GM18520 (cell line): ENCODE results near the gene MYO7B.
"Not testable (repeated sequence)": the region's sequence is repeated elsewhere in the genome, so short reads cannot be mapped to it uniquely, and the experiment has no call there.

Experiments
- ATAC-seq: cut with Tn5 transposase; IDR thresholded peaks from one replicate; pipeline ENCODE4 v1.9.1; 2021; ENCODE audit not compliant: unreplicated experiment

The MYO7B gene

DNA sequence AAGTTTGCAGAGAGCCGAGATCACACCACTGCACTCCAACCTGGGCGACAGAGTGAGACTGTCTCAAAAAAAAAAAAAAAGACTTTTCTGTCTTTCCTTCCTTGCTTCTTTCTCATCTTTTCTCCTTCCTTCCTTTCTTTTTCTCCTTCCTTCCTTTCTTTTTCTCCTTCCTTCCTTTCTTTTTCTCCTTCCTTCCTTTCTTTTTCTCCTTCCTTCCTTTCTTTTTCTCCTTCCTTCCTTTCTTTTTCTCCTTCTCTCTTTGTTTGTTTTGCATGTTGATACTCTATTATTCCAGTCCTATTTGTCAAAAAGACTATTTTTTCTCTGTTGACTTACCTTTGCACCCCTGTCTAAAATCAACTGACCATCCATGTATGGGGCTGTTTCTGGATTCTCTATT lies 36.9 kb downstream of the MYO7B start:
- ATAC-seq, result not testable (repeated sequence)

DNA sequence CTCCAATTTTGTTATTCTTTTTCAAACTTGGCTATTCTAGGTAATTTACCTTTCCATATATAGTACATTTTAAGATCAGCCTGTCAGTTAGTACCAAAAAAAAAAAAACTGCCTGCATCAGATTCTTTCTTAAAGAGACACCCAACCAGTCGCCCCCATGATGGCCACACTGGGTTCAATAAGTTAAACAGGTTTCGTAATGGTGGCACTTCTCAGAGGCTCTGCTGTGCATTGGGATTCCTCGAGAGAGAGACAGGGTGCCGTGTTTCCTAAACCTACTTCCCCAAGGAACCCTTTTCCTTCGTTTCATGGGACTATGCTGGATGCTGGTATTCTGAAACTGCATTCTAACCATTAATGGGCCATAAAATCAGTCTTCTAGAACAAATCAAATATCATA lies 37.4 kb downstream of the MYO7B start:
- ATAC-seq, result no peak

DNA sequence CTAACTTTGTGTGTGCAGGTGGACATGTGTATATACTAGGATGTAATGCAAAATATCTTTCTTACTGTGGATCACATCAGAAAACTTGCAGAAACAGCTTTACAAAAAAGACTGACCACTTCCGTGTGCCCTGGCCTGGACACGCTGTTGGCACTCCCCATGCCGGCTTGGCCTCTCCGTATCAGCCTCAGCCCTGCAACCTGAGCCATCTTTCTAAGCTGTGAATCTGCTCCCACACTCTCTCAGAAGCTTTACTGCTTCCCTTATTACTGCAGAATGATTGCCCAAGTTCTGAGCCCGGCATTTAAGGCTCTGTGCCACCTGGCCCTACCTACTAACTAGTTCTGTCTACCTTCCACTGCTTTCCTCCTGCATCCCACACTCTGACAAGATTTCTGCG lies 37.8 kb downstream of the MYO7B start:
- no peak for ATAC-seq

DNA sequence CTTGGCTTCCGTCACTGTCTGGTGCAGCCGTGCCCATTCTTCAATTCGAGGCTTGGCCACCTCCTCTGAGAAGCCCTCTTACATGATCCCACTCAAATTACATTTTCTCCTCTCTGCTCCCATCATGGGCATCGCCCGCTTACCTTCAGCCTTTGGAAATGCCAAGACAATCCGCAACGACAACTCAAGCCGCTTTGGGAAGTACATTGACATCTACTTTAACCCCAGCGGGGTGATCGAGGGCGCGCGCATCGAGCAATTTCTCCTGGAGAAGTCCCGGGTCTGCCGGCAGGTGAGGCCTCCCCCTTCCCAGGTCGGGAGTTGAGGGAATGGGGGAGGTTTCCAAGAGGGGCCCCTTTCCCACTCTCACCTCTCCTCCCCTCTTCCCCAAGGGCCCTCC lies 38.3 kb downstream of the MYO7B start:
- no peak for ATAC-seq

DNA sequence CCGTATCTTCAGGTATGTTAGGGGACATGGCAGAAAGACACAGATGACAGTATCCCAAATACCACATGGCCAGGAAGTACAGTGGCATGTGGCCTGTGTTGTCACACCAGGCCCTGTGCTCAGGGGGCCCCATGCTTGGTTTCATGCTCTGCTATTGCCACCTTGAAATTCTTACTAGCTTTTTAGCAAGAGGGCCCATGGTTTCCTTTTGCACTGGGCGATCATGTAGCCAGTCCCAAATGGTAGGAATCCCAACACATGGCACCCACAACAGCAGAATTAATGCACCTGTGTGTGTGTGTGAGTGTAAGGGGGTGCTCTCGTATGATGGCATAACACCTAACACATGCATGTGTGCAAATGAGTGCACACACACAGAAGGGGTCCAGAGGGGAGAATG lies 39.2 kb downstream of the MYO7B start:
- ATAC-seq, result no peak

DNA sequence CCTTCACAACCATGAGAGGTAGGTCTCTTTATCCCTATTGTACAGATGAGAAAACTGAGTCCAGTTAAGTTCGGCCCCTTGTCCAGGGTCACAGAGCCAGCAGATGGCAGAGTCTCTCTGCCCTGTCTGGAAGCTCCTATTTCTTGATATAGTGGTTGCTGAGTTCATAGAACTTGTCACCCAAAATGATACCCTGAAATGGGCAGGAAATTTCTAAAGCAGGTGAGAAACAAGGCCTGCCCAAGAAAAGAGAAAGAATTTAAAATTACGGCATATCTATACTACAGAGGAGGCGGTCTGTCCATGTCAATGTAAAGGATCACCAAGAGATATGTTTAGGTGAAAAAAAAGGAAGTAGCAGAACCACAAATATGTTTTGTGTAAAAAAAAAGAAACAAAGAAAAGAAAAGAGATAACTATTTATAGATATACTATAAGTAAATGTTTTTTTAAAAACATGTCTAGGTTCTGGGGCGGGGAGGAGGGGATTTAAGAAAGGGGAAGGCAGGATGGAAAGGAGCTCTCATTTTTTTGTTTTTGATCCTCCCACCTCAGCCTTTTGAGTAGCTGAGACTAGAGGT lies 39.8 kb downstream of the MYO7B start:
- ATAC-seq, result no peak

DNA sequence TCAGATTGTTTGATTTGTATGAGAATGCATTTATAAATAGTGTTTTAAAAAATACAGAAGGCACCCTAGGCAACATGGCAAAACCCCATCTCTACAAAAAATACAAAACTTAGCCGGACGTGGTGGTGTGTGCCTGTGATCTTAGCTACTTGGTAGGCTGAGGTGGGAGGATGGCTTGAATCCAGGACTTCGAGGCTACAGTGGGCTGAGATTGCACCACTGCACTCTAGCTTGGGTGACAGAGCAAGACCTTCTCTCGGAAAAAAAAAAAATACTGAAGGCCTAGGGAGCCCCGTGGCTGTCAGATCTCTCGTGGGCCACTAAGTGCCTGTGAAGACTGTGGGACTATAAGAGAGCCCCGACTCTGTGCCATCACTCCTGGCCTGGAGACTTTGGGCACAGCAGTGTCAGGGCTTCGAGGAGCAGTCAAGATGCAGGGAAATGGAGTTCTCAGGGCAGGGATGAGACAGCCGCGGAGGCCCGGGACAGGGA lies 40.5 kb downstream of the MYO7B start:
- no peak for ATAC-seq

DNA sequence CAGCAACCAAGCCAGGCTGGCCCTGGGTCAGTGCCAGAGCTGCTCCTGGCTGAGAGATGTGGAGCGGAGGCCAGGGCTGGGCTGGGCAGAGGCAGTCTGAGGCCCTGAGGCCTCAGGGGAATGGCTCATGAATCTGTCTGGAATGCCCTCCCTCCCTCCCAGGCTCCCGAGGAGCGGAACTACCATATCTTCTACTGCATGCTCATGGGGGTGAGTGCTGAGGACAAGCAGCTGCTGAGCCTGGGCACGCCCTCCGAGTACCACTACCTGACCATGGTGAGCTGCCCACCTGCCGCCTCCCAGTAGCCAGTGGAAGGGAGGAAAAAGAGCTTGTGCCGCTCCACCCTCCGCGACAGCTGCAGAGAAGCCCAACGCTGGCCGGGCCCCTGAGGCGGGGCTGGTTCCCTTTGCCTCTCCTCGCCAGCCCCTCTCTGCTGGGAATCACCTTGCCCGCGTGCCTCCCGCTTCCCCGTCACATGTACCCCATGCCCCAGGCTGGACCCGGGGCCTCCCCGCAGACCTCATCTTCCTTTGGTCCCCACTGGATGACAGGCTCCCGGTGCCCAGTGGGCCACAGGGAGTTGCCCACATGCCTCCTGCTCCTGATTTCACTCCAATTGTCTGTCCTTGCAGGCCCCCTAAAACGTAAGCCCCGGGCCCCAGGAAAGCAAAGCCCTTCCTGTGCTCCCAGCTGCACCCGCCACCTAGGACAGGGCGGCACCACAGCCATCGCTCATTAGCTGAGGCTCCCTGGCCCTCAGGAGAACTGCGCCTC lies 41.1 kb downstream of the MYO7B start:
- ATAC-seq, result no peak

DNA sequence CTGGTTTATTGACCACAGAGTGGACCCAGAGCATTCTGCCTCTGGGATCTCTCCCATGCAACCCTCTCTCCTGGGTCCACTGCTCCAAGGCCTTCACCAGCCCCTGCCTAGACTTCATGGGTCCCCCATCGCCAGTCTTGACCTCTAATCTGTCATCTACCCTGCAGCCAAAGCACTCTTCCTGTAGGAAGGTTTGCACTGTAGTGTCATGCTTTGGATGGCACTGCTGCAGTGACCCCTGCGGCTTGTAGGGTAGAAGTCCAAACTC lies 41.7 kb downstream of the MYO7B start:
- ATAC-seq, result no peak

DNA sequence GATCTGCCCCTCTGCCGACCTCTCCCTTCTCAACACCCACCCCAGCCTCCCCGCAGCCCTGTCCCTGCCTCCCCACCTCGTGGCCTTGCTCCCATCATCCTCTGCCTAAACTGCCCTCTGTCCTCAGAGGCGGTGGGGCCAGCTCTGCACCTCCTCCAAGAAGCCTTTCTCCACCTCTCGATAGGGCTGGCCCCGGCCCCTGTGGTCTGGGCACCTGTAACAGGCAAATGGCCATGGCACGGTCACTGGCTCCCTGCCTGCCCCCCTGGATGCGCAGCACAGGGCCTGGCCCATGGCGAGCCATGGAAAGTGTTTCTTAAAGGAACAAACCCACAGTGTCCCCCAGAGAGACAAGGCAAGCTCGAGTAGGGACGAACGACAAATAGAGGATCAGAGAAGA lies 42.0 kb downstream of the MYO7B start:
- ATAC-seq, result no peak

DNA sequence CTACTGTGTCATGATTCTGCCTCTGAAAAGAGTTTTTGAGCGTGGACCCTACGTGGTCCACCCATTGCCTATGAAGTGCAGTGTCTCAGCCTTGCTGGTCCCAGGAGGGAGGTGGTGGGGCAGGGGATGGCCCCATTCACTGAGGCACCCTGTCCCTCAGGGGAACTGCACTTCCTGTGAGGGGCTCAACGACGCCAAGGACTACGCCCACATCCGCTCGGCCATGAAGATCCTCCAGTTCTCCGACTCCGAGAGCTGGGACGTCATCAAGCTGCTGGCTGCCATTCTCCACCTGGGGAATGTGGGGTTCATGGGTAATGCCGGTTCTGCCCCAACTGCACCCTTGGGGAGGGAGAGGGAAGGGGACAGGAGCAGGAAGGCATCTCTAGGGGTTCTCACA lies 42.5 kb downstream of the MYO7B start:
- no peak for ATAC-seq

DNA sequence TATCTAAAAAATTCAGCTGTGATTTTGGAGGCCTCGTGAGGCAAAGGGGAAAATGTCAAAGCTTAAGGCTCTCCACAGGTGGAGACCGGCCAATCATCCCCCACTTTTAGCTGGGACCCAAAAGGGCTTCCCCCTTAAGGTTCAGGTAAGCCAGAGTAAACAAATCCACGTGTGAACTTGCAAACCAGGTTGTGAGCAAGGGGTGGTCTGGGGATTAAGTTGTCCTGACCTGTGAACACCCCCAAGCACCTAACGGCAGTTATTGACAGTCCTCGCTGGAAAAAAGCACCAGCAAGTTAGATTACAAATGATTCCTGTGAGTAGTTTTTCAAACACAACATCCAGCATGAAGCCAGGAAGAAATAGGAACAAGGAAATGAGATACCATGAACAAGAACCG lies 42.9 kb downstream of the MYO7B start:
- ATAC-seq, result no peak

DNA sequence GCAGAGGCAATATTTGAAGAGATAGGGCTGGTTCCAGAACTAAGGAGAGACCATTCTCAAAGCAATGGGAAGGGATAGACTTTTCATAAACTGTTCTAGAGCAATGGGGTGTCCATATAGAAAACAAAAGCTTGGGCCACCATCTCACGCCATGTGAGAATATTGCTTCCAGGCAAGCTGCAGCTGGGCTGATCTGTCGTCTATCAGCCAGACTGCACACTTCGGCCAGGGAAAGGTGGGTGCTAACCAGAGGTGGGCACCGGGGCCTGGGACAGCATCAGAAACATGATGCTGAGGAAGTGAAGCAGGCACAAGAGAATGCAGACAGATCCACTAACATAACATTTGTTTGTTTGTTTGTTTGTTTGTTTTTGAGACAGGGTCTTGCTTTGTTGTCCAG lies 43.7 kb downstream of the MYO7B start:
- ATAC-seq, result no peak

DNA sequence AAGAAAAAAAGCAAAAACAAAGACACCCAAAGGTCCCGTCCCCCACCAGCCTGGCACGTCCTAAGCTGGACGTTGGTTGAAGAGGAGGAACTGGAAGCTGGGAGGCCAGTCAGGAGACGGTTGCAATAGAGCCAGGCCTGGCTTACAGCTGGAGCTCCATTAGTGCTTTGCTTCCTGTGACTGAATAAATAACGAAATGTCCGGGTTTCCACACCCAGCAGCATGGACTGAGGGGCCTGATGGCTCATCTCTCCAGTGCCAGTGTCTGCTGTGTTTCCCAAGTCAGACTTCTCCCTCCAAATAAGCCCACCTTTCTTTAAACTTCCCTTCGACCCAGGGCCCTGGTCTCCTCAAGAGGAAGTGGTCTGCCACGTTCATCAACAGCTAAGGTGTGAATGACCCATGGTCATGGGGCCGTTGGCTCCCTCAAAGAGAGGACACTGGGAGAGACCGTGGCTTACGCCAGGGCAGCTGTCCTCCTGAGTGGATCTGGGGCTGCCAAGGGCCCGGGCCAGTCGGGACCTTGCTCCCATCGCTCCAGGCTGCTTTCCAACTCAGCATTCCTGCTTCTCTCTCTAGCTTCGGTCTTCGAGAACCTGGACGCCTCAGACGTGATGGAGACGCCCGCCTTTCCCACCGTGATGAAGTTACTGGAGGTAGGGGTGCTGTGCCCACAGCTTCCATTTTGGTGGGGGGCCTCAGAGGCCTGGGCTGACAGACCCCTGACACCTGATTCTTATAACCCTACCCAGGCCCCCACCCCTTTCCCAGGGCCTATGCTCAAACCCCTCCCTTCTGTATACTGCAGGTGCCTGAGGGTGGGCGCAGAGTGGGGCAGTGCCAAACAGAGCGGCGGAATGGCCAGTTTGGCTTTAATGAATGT lies 44.9 kb downstream of the MYO7B start:
- ATAC-seq, result no peak

DNA sequence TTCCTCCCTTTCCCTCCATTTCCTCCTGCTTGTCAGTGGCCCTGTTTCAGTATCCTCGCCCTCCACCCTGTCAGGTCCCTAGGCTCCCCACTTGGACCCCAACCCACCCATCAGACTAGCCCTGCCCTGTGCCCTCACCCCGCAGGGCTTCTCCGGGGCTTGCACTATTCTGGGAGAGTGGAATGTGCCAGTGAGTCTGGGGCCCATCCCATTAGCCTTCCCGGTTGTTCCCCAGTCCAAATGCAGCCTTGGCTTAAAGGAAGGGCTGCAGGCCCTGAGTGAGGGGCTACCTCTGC lies 45.5 kb downstream of the MYO7B start:
- ATAC-seq, result no peak

DNA sequence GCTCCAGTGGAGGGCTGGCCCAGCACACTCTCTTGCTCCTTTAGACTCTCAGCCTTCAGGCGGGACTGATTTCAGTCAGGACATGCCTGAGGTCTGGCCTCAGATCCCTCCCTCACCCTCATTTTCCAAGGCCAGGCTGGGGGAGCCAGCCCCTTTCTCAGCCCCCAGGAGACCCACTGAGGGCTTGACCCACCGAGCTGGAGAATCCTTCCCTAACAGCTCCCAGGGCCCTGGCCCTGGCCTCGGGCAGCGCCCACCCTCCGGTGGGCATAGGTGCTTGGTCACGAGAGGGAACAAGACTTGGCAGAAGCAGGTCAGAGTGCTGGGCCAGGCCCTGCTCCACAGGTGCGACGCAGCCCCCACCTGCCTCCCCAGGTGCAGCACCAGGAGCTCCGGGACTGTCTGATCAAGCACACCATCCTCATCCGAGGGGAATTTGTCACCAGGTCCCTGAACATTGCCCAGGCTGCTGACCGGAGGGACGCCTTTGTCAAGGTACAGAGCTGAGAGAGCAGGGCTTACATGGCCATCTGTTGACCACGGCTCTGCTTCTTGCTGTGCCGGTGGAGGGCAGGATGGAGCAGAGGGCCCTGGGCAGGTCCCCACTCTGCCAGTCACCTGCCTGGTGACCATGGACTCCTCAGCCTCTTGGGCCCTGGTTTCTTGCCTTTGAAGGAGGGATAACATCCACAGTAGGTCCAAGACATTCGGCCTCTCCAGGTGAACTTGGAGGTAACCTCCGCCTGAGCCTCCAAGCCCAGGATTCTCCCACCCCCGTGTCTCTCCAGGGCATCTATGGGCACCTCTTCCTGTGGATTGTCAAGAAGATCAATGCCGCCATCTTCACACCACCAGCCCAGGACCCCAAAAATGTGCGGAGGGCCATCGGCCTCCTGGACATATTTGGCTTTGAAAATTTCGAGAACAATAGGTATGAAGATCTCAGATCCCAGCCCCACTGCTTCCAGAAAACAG lies 46.3 kb downstream of the MYO7B start:
- no peak for ATAC-seq

DNA sequence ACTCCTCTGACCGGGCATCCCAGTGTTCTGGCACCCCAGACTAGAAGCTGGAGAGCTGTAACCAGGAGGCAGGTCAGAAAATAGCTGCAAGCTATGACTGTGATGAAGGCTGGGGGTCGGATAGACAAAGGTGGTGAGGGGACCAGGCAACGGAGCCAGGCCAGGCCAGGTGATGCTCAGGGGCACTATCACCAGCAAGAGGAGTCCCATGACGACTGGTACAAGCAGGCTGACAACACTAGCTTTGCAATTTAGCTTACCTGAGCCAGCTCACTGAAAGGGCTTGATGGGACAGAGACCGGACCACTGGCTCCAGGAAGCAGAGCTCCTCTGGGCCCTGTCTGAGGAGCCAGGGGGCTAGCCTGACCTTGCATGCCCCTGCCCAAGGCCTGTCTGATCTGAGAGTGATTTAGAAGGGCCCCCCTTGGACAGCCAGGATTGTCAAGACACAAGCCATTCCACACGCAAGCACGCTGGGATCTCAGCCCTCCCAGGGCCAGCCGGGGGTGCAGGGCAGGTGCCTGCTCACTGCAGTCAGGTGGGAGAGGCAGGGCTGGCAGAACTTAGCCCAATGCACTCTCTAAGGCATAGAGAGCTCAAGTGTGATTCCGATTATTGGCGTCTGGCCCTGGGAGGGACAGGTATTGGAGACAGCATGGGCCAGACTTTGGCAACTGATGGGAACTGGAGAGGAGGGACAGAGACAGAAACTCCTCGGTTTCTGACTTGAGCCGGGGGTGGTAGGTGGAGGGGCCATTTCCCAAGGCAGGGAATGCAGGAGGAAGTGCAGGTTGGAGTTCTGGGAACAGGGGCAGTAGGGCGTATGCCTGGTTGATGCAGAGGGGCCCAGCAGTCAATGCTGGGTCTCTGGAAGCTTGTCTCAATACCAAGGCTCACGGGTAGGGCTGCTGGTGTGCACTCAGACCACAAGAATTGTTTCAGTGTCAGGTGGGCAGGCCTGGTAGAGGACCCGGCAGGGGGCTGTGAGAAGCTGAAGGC lies 47.7 kb downstream of the MYO7B start:
- no peak for ATAC-seq

DNA sequence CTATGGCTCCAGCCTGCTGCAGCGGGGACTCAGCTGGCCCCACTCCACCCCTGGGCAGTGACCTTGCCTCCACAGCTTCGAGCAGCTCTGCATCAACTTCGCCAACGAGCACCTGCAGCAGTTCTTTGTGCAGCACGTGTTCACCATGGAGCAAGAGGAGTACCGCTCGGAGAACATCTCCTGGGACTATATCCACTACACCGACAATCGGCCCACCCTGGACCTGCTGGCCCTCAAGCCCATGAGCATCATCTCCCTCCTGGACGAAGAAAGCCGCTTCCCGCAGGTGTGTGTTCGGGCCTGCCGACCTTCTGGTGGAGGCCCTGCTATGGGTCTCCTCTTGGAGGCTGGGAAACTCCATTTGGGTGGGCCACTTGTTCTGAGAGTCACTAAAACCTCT lies 48.6 kb downstream of the MYO7B start:
- ATAC-seq, result no peak

DNA sequence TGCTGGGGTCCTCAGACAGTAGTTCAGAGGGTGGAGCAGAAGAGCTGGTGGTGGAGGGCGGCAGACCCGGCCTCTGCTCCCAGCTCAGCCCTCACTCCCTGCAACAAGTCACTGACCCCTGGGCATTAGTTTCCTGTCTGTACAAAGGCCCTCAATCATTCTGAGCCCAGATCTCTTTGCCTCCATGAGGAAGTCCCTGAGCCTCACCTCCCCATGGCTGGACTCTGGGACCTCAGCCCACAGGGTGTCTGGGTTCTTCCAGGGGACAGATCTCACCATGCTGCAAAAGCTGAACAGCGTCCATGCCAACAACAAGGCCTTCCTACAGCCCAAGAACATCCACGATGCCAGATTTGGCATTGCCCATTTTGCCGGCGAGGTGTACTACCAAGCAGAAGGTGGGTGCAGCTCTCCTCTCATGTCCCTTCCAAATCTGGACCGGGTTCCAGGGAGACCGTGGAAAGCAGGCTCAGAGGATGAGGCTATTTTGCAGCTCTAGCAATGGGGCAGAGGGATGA lies 49.1 kb downstream of the MYO7B start:
- no peak for ATAC-seq
